HG03439 (cell line): ENCODE data around the gene GRIK4.

Experiments used
- ATAC-seq: cut with Tn5 transposase; IDR thresholded peaks from one replicate; pipeline ENCODE4 v1.9.1; 2021; ENCODE audit warnings: mild to moderate bottlenecking, moderate library complexity; ENCODE audit not compliant: unreplicated experiment

Gene GRIK4

GRCh38 chr11:120919566-120919965 lies 408.0 kb downstream of the GRIK4 start:
- ATAC-seq = no peak

- ATAC-seq = no peak
Measured at GRCh38 chr11:120923866-120924508, 412.4 kb downstream of the GRIK4 start.

GRCh38 chr11:120925944-120926343 lies 414.4 kb downstream of the GRIK4 start:
- peak; percentile 91 for ATAC-seq

- ATAC-seq = no peak
Measured at GRCh38 chr11:120928627-120929026, 417.1 kb downstream of the GRIK4 start.

- ATAC-seq = no peak
Measured at GRCh38 chr11:120929090-120929489, 417.5 kb downstream of the GRIK4 start.

- ATAC-seq = no peak
Measured at GRCh38 chr11:120929664-120930154, 418.2 kb downstream of the GRIK4 start.

GRCh38 chr11:120931057-120931779 lies 419.7 kb downstream of the GRIK4 start:
- no peak for ATAC-seq

GRCh38 chr11:120932305-120932915 lies 420.9 kb downstream of the GRIK4 start:
- ATAC-seq = no peak

GRCh38 chr11:120936356-120936755 lies 424.8 kb downstream of the GRIK4 start:
- no peak for ATAC-seq

GRCh38 chr11:120937501-120937900 lies 426.0 kb downstream of the GRIK4 start:
- ATAC-seq = no peak

- no peak for ATAC-seq
Measured at GRCh38 chr11:120938260-120938659, 426.7 kb downstream of the GRIK4 start.

- no peak for ATAC-seq
Measured at GRCh38 chr11:120940160-120940848, 428.8 kb downstream of the GRIK4 start.

- no peak for ATAC-seq
Measured at GRCh38 chr11:120941000-120941399, 429.5 kb downstream of the GRIK4 start.

- no peak for ATAC-seq
Measured at GRCh38 chr11:120942701-120943100, 431.2 kb downstream of the GRIK4 start.

GRCh38 chr11:120945042-120945441 lies 433.5 kb downstream of the GRIK4 start:
- no peak for ATAC-seq

- ATAC-seq = no peak
Measured at GRCh38 chr11:120950880-120951279, 439.3 kb downstream of the GRIK4 start.

- no peak for ATAC-seq
Measured at GRCh38 chr11:120952461-120953434, 441.2 kb downstream of the GRIK4 start.

GRCh38 chr11:120954381-120954780 lies 442.8 kb downstream of the GRIK4 start:
- ATAC-seq = no peak

- no peak for ATAC-seq
Measured at GRCh38 chr11:120956710-120957495, 445.4 kb downstream of the GRIK4 start.
